PFSK-1 (cell line): ENCODE data around the gene ADAM23.

Experiments
- POLR2AphosphoS5 ChIP-seq: IDR thresholded peaks from 2 replicates; pipeline ENCODE4 v1.6.1; 2012; ENCODE audit warnings: low read depth, mild to moderate bottlenecking, control low read depth, low read length, moderate library complexity
- REST ChIP-seq, 2 experiments: IDR thresholded peaks; 2 replicates each; pipeline versions ENCODE4 v1.6.1 to v1.8.0; 2011 to 2012; ENCODE audit warnings: low read depth in 2 of 2, low read length in 2 of 2, control low read depth in 1 of 2, inconsistent platforms in 1 of 2, mild to moderate bottlenecking in 1 of 2, moderate library complexity in 1 of 2; ENCODE audit not compliant: insufficient read depth in 1 of 2
- SIN3A ChIP-seq: IDR thresholded peaks from 2 replicates; pipeline ENCODE4 v1.6.1; 2012; ENCODE audit warnings: mild to moderate bottlenecking, low read length, moderate library complexity, borderline replicate concordance; ENCODE audit not compliant: insufficient read depth
- TAF1 ChIP-seq: IDR thresholded peaks from 2 replicates; pipeline ENCODE4 v1.6.1; 2012; ENCODE audit warnings: low read length, control low read depth, borderline replicate concordance; ENCODE audit not compliant: insufficient read depth

GRCh38 chr2:206573793-206574192, 130.5 kb downstream of the ADAM23 start:
- TF ChIP-seq POLR2AphosphoS5 (no peak), REST (IDR thresholded peaks at IDR 0.05; ENCODE audit: insufficient read depth in 1 of 2, low read depth in 2 of 2, low read length in 2 of 2) (no peak), SIN3A (no peak), TAF1 (no peak)
